ENCODE measurements around the gene GSTT2.

GSTT2 gene

GRCh38 chr22:24024354-24024753, 44.4 kb downstream of the GSTT2 start:
- Histone ChIP-seq H3K9me3 (ENCODE audit: low read length) (no peaks in the 10 kb centered on the region; the same call in 1 of the 2 replicates), H3K9me2 (ENCODE audit: low read depth, low read length) (no peaks in the 10 kb centered on the region), H3K4me1 (ENCODE audit: insufficient read depth, low read length, severe bottlenecking) (peaks cover 19% of the 10 kb centered on the region), H3K9ac (ENCODE audit: low read length) (no peak overlapping the region), H2AFZ (ENCODE audit: low read length) (no peak overlapping the region), H3F3A (ENCODE audit: insufficient read depth, low read length) (no peaks in the 10 kb centered on the region), H3K36me3 (ENCODE audit: insufficient read depth, low read length) (0 out of 2 replicates have a peak, but pooled peaks cover 10% of the 10 kb centered on the region), H3K27me3 (ENCODE audit: insufficient read depth, low read length) (no peaks in the 10 kb centered on the region), H3K27ac (ENCODE audit: low read depth, low read length, poor library complexity, severe bottlenecking) (no peak overlapping the region), H3K4me2 (ENCODE audit: low read length) (no peak overlapping the region), H3K79me2 (ENCODE audit: insufficient read depth, low read length) (peaks cover 12% of the 10 kb centered on the region; the same call in 1 of the 2 replicates), H4K20me1 (ENCODE audit: insufficient read depth, low read length) (no peaks in the 10 kb centered on the region), H3K4me3 (ENCODE audit: low read depth, low read length, poor library complexity, severe bottlenecking) (no peak overlapping the region)
- TF ChIP-seq CTCF (IDR thresholded peaks at IDR 0.05; ENCODE audit: low read length): no peak
- TF ChIP-seq EZH2 (IDR thresholded peaks at IDR 0.05; ENCODE audit: borderline replicate concordance, low read length): no peak

- TF ChIP-seq EZH2 (IDR thresholded peaks at IDR 0.05; ENCODE audit: borderline replicate concordance, low read length): no peak
- no peak for TF ChIP-seq CTCF (IDR thresholded peaks at IDR 0.05; ENCODE audit: low read length)
- Histone ChIP-seq H3K79me2 (ENCODE audit: insufficient read depth, low read length) (peaks cover 8% of the 10 kb centered on the region; the same call in 1 of the 2 replicates), H3K27ac (ENCODE audit: low read depth, low read length, poor library complexity, severe bottlenecking) (no peak overlapping the region), H3K36me3 (ENCODE audit: insufficient read depth, low read length) (0 out of 2 replicates have a peak, but pooled peaks cover 10% of the 10 kb centered on the region), H3K4me2 (ENCODE audit: low read length) (no peak overlapping the region), H3K9me3 (ENCODE audit: low read length) (no peaks in the 10 kb centered on the region; the same call in 1 of the 2 replicates), H3K4me1 (ENCODE audit: insufficient read depth, low read length, severe bottlenecking) (peaks cover 27% of the 10 kb centered on the region), H2AFZ (ENCODE audit: low read length) (no peak overlapping the region), H3K27me3 (ENCODE audit: insufficient read depth, low read length) (no peaks in the 10 kb centered on the region), H4K20me1 (ENCODE audit: insufficient read depth, low read length) (no peaks in the 10 kb centered on the region), H3K9ac (ENCODE audit: low read length) (no peak overlapping the region), H3K4me3 (ENCODE audit: low read depth, low read length, poor library complexity, severe bottlenecking) (no peak overlapping the region), H3F3A (ENCODE audit: insufficient read depth, low read length) (no peaks in the 10 kb centered on the region), H3K9me2 (ENCODE audit: low read depth, low read length) (no peaks in the 10 kb centered on the region)
Observed at GRCh38 chr22:24025475-24025874, 45.5 kb downstream of the GSTT2 start.

- H3K79me2 ChIP-seq (ENCODE audit: insufficient read depth, low read length): peaks cover 4% of the 10 kb centered on the region; the same call in 1 of the 2 replicates
- peaks cover 14% of the 10 kb centered on the region; the same call in 1 of the 2 replicates for H3K36me3 ChIP-seq (ENCODE audit: insufficient read depth, low read length)
- no peak overlapping the region for H3K9ac ChIP-seq (ENCODE audit: low read length)
- H3F3A ChIP-seq (ENCODE audit: insufficient read depth, low read length): no peaks in the 10 kb centered on the region
- no peaks in the 10 kb centered on the region; the same call in 1 of the 2 replicates for H3K9me3 ChIP-seq (ENCODE audit: low read length)
- H3K9me2 ChIP-seq (ENCODE audit: low read depth, low read length): no peaks in the 10 kb centered on the region
- TF ChIP-seq CTCF (IDR thresholded peaks at IDR 0.05; ENCODE audit: low read length): no peak
- no peak for TF ChIP-seq EZH2 (IDR thresholded peaks at IDR 0.05; ENCODE audit: borderline replicate concordance, low read length)
- no peak overlapping the region for H3K27ac ChIP-seq (ENCODE audit: low read depth, low read length, poor library complexity, severe bottlenecking)
- no peak overlapping the region for H3K4me3 ChIP-seq (ENCODE audit: low read depth, low read length, poor library complexity, severe bottlenecking)
- no peak overlapping the region for H3K4me2 ChIP-seq (ENCODE audit: low read length)
- no peaks in the 10 kb centered on the region for H3K27me3 ChIP-seq (ENCODE audit: insufficient read depth, low read length)
- H2AFZ ChIP-seq (ENCODE audit: low read length): no peak overlapping the region
- H4K20me1 ChIP-seq (ENCODE audit: insufficient read depth, low read length): no peaks in the 10 kb centered on the region
- peaks cover 31% of the 10 kb centered on the region for H3K4me1 ChIP-seq (ENCODE audit: insufficient read depth, low read length, severe bottlenecking)
Observed at GRCh38 chr22:24026056-24026455, 46.1 kb downstream of the GSTT2 start.
